Islet of Langerhans (tissue), 1 donor: ENCODE data around the gene IQSEC2.
A peak's percentile ranks its signal among the peaks of the same experiment; 100 is the strongest.

Experiments
- FAIRE-seq: peaks from one replicate; lab custom pipeline; 2011; peaks lifted over from hg19 to GRCh38; lab: Jason Lieb, UNC

The IQSEC2 gene

DNA sequence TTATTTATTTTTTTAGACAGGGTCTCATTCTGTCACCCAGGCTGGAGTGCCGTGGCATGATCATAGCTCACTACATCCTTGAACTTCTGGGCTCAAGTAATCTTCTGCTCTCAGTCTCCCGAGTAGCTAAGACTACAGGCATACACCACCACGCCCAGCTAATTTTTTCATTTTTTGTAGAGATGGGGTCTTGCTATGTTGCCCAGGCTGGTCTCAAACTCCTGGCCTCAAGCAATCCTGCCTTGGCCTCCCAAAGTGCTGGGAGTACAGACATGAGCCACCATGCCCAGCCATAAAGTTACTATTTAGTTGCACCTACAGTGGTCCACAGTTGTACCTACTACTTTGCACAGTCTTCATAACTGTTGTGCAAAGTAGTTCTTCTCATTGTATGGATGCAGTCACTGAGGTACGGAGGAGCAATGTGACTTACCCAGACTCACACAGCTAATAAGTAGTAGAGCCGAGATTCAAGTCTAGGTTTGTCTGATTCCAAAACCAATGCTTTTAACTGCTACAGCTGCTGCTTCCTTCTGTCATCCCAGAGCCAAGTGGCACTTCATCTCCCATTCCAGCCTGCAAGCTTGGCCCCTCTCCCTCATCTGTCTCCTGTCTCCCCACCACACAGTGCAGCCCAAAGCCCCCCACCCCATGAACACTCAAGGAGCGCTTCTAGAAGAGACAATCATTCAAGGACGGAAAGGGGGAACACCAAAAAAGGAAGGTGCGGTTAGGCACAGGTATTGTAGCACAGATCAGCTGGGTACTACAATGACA, 24.0 kb upstream of the IQSEC2 start:
- no peak for FAIRE-seq

DNA sequence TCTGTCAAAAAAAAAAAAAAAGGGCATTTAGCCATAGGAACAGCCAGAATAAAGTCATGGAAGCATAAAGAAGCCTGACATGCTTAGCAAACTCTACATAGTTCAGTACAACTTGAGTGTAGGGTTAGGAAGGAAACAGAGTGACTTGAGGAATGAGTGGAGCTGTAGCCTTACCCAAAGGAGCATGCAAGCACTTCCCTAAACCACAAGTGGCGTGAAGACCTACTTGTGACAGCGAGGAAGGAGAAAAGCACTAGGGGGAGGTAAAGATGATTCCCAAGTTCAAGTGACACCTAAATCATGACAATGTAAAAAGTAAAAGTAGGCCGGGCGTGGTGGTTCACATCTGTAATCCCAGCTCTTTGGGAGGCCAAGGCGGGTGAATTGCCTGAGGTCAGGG, 21.8 kb upstream of the IQSEC2 start:
- FAIRE-seq, result no peak

DNA sequence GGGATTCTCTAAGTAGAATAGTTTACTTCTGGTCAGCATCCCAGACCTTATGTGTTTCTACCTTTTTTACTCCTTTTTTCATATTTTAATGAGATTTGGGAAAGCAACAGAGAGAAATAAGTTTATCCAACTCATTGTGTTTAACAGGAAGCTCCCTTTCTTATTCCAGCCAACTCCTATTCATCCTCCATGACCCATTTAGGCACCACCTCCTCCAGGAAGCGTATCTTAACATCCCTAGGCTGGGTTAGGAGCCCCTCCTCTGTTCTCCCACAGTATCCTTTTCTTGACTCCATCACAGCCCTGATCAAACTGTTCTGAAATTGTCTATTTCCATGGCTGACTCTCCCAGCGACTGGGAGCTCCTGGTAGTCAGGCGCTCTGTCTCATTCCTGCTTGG, 18.8 kb upstream of the IQSEC2 start:
- no peak for FAIRE-seq

DNA sequence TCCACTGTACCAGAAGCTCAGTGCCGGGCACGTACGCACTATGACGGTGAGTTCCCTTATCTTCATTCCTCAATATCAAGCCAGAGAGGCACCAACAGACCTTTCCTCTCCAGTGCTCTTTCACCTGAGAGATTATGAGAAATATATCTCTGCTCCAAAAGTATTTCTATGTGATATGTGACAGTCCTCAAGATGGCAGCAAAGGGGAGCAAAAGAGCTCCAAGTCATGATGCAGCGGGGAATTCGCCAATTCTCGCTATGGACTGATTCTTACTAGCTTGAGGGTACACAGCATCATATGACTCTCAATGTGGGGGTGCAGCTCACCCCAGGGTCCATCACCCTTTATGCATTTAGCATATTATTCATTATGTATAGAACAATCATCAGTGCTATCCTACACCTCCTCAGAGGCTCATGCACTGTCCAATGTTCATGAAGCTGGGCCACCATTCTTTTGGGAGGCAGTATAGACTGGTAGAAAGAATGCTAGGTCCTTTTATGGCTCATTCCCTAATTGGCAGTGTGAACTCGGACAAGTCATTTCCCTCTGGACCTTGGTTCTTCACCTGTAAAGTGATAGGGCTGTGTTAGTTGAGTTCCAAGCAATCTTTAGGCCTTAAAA, 12.8 kb upstream of the IQSEC2 start:
- no peak for FAIRE-seq

DNA sequence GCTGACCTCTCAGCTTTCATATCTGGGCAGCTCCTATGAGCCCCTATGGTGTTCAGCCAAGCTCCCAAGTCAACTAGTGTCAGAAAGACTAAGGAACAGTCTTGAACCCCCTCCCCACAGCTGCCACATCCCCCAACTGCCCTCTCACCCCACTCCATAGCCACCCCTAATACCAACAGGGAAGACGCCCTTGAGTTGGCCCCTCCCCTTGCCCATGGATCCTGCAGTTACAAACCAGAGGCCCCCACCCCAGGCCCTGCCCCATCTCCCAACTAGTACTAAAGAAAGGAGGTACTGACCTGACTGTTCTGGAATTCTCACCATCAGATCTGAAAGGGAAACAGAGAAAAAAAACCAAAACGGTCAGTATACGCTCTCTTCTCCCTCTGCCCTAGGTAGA, 10.2 kb upstream of the IQSEC2 start:
- no peak for FAIRE-seq

DNA sequence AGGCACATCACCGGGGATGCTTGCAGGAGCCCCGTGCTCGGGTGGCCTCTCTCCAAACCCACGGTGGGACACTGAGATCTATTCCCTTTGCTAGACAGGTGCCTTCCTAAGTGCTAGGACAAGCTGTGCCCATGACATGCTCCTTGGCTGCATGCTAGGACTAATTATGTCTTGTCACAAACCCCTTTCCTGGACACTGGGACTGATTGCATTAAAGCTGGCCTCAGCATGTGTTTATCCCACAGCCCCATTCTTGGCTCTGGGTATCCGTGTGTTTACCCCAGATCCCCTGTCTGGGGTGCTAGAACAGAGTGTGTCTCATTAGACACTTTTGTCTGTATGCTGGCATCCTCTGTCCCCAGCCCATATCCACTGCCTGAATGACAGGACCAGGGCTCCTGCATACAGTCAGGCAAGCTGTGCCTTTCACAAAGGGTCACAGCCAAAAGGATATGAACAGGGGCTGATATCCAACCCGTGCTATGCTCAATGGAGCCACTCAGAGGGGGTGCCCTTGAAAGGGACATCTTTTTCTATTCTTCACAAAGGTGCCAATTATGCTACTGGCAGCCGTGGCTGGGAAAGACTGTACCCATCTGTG, 9.2 kb upstream of the IQSEC2 start:
- no peak for FAIRE-seq

DNA sequence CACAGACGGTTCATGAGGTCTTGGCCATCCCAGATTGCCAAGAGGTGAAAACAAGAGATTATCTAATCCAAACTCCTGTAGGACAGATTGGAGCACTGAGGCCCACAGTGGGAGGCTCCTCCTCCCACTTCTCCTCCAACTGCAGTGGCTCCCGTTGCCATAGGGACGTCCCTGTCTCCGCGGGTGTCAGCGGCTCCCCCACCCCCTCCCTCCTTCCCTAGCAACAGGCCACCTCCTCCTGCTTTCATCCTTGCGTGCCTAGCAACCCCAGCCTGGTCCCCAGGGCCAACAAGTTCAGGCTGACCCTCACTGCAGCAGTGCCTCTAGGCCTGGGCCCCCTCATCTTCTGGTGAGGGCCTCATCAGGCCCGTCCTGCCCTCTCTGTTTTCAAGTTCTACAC, 6.8 kb upstream of the IQSEC2 start:
- no peak for FAIRE-seq

DNA sequence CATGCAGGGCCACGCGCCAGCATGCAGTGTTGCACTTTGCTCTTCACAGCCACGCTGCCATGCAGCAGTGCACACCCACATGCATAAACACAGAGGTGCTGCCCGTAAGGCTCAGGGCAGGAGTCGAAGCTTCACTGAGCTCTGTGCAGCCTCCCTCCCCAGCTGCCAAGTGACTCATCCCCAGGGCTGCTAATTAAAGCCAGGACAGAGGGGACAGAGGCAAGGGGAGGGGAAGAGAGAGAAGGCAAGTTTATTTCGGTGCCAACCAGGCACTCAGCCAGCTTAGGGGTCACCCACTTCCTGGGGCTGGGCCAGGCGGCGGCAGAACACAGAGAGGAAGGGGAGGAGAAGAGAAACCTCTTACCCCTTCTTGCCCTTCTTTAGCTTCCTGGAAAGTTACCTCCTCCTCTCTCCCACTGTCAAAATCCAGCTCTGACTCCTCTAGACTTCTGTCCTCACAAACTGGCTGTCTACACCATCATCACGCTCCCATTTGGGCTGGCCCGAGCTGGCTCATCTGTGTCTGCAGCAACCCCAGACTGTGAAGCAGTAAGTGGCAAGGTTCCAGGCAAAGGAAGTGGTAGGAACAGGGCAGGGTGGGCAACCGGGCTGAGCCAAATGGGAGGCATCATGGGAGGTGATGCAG, 6.2 kb upstream of the IQSEC2 start:
- FAIRE-seq, result no peak

DNA sequence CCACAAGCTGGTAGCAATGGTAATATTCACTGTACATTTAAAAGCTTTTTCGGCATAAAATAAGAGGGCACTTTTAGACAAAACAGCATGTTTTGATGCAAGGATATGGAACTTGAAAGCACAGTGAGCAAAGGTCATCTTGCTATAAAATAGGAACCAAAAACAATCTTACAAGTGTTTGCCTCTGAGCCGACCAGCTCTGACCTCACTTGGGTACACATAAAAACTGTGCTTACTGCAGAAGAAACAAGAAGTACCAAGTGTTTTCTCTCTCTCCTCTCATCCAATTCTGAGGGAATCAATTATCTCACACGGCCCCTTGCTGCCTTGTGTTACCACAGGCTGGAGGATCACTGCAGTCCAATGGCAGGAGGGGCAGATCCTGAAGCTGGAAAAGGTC, 4.8 kb upstream of the IQSEC2 start:
- FAIRE-seq, result peak; percentile 33

DNA sequence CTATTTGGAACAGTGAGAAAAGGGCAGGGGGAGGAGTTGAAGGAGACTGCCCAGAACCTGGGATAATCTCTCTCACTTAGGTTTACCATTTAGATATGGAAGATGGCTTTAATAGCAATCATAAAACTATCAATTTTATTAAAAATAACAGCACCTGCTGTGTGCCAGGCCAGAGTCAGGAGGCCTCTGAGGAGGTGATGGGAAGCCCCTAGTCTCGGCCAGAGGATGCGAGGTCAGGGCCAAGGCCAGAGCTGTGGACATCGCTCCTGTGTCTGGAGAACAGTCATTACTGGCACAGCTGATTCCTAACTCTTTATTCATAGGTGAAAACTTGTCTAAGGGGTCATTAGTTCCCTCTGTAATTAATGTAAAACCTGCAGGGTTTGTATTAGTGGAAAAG, 4.2 kb upstream of the IQSEC2 start:
- FAIRE-seq, result no peak

DNA sequence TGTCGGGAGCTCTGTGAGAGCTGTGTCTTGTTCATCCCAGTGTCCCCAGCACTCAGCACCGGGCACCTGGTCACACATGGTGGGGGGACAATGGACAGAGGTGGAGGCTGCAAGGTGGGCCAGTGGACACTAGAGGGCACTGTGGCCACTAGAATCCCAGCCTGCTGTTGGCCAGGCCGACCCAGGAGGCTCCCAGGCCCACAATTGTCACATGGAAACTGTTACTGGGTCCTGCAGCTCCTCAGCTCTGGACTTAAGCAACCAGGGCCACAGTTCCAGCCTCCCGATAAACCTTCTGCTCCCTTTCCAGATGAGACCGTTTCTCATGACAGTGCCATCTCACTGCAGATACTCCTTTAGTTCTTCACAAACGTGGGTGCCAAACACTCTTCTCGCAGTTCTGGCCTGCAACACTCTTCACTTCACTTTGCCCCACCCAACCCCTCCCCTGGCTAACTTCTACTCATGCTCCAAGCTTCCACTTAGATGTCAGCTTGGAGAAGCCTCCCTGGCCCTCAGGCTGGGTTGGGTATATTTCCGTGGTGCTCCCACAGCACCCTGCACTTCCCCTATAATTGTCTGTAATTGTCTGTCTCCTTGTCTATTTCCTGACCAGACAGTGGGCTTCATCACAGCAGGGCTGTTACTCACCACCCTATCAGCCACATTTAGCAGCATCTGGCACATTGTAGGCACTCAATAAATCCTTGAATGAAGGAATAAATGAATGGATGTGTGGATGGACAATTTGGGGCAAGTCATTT, 3.5 kb upstream of the IQSEC2 start:
- no peak for FAIRE-seq

DNA sequence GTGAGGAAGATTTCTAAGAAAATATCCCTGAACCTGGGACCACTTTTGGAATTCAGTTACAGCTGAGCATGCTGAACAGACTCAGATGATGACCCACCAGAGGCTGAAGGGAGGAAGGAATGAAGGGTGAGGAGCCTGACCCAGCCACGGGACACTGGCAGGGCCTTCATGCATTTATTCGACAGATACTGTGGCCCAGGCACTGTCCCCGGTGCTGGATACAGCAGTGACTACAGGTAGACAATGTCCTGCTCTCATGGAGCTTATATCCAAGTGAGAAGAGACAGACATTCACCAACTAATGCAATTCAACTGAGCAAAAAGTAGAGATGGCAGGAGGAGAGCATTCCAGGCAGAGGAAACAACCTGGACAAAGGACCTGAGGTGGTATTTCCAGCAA, 2.2 kb upstream of the IQSEC2 start:
- no peak for FAIRE-seq

DNA sequence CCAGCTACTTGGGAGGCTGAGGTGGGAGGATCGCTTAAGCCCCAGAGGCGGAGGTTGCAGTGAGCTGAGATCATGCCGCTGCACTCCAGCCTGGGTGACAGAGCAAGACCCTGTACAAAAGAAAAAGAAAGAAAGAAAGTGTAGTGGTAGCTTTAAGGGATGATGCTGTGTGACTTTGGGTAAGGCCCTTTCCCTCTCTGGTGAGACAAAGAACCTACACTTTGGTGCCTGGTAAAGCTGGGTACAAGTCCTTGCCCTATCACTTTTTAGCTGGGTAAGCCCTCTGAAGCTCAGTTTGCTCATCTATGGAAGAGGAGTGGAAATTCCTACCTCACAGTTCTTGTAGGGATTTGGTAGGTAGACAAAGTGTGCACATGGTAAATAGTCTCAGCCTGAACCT, 1.7 kb upstream of the IQSEC2 start:
- FAIRE-seq, result no peak

DNA sequence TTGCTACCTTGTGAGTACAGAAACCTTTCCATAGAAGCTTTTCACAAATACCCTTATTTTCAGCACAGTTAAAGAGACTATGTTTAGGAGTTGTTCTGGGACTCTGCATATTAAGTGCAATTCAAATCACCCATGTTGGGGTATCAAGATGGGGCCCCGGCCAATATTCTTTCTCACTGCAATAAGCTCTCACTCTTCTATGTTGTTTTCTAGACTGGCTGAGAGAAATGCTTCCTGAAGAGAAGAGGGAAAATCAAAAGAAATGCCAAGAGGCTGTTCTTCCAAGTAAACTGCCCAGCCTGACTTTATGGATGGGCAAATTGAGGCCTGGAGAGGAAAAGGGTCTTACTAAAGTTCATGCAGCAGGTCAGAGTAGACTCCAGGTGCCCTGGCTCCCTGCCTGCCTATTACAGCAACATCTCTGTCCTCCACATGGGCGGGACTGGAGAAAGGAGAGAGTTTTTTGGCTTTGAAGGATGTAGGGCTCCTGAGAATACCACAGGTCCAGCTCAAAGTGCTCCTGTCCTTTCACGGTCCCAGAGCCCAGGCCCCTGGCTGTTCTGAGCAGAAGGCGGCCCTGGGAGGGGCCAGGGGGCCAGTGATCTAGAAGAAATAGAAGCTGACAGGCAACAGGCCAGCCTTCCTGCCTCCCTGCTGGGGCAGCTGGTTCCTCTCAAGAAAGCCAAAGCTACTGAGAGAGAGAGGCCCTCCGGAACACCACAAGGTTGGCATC, 745 bp upstream of the IQSEC2 start:
- no peak for FAIRE-seq

DNA sequence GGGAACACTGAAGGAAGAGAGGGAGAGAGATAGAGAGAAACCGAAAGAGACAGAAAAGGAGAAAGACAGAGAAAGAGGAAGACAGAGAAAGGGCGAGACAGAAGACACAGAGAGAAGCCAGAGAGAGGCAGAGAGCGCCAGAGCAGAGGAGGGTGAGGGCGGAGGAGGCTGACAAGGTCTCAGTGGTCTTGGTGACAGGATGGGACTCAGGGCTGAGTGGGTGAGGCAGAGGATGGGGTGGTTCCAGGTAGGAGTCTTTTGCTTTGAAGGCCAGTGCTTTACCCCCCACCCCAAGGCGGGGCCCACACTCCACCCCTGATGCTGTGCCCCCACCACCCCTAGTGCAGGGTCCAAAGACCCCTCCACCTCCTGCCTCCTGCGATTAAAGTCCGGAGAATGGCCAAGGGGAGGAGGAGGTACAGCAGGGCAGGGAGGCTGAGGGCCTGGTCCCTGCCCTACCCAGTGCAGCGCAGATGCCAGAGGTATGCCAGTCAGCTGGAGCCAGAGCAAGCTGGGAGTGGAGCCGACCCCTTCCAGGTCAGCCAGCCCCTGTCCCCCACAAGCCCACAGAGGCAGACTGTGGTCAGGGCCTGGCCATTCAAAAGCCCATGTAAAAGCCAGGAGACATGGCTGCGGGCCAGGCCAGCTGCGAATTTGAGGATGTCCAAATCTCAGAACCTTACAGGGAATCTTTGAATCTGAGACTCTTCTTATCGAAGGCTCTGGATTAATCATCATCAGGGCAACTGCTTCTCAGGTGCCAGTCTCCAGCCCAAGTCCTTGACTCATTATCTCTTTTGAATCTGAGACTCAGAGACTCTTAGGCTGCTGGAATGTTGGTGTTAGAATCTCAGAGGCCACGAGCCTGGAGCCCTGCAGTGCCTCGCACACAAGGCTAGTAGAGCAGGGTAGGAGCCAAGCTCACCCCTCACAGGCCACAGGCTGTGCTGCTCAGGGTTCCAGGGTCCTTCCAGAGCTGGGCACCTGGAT, 758 bp downstream of the IQSEC2 start:
- no peak for FAIRE-seq

DNA sequence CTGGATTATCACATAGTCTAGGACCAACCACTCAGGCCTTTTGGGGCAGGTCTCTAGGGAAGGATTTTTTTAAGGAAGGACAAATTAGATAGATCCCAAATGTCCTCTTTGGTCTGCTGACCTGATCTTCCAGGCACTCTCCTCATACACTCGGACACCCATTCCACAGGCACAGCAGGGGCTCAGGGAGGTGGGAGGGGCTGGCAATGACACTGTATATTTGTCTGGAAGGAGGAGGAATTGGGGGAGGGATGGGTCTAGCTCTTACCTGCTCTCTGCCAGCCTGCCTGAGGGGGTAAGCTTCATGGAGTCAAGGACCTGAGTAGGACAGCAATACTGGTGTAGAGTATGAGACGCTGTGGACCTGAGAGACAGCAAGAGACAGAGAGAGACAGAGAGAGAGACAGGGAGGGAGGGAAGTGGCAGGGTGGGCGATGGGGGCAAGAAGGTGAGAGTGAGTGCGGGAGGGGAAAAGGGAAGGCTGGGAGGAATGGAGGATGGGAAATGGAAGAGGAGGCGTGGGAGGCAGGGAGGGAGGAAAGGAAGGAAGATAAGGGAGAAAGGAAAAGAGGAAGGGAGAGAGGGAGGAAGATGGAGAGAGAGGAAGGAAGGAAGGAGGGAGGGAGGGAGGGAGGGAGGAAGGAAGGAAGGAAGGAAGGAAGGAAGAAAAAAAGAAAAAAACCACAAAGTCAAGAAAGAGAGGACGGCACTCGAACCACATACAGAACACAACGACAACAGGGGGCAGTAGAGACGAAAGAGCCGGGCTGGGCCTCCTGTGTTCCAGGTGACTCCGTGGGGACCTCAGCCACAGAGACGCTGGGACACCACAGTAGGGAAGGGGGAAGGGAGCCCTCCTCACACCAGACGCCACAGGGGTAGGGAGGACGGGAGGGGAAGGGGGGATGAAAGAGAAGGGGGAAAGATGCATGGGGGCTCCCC, 1.8 kb downstream of the IQSEC2 start:
- no peak for FAIRE-seq

DNA sequence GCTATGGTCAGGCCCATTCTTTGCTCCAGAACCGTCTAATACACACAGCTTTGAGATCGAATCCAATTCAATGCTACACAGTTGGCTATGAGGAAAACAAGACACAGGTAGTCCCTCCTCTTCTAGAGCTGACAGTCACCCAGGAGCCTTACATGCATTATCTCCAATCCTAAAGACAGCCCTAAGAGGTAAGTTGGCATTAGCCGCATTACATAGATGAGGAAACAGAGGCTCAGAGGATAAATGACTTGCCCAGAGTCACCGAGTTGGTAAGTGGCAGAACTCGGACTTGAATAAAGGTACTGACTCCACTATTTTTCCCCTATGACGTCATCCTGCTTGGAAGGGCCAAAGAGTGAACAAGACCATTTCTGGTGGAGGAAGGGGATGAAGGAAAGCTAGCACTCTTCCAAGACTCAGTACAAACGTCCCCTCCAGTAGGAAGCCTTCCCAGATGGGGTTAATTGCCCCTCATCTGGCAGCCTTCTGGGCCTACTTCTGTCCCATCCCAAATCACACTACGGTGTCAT, 8.5 kb downstream of the IQSEC2 start:
- no peak for FAIRE-seq

DNA sequence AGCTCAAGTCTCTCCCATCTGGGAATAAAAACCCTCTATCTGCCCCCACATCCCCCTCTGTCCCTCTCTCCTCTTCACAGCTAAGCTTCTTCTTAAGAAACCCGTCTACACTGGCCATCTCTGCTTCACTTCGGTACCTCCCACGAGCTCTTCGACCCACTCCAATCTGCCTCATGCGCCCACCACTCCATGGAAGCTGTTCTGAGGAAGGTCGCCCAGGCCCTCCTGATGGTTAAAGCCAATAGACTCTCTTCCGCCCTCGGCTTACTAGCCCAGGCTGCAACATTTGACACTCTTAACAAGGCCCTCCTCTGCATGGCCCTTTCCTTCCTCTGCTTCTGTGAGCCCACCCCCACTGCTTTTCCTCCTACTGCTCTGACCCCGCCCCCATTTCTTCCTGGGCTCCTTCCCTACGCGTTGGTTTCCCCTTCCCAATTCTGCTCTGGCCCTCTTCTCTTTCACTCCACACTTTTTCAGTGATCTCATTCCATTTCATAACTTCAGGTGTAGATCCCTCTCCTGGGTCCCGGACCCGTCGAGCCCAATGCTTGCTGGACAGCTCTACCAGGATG, 11.8 kb downstream of the IQSEC2 start:
- no peak for FAIRE-seq

DNA sequence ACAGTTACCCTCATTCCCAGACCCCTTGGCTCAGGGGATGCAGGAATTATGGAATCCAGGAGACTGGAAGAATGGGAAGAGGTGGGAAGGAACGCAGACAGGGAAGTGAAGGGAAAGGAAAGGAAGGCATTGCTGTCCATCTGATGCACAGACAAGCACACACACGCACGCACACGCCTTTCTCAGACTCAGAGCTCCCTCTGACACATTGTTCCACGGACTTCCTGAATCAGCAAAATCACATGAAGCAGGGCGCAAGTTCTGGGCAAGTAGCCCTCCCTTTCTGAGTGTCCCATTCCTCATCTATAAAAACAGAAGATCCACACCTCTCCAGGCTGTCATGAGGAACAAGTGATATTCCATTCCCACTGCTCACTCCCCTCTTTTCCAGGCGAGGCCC, 13.2 kb downstream of the IQSEC2 start:
- FAIRE-seq, result no peak
